Measurements from ENCODE around the gene TSPAN9.

DNA sequence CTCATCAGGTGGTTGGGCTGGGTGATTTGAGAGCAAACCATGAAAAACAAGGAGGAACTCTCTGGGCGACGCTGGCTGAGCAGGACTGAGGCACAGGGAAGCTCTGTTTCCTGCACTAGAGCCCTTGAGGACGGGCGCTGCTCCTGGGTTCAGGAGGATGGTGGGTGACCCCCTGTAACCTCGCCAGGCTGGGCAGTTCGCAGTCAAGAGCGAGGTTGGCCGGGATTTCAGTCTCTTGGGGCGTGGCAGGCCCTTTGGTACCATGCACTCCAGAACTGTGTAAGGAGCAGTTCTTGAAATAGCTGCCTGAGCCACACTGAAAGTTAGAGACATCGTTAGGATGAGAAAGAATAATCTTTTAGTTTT, 202.2 kb downstream of the TSPAN9 start:
- TF ChIP-seq, protein P1, sequence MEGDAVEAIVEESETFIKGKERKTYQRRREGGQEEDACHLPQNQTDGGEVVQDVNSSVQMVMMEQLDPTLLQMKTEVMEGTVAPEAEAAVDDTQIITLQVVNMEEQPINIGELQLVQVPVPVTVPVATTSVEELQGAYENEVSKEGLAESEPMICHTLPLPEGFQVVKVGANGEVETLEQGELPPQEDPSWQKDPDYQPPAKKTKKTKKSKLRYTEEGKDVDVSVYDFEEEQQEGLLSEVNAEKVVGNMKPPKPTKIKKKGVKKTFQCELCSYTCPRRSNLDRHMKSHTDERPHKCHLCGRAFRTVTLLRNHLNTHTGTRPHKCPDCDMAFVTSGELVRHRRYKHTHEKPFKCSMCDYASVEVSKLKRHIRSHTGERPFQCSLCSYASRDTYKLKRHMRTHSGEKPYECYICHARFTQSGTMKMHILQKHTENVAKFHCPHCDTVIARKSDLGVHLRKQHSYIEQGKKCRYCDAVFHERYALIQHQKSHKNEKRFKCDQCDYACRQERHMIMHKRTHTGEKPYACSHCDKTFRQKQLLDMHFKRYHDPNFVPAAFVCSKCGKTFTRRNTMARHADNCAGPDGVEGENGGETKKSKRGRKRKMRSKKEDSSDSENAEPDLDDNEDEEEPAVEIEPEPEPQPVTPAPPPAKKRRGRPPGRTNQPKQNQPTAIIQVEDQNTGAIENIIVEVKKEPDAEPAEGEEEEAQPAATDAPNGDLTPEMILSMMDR (IDR thresholded peaks at IDR 0.05) = no peak
- TF ChIP-seq SIN3A (IDR thresholded peaks at IDR 0.05; ENCODE audit: borderline replicate concordance, insufficient read depth, low read depth, low read length) = no peak
- TF ChIP-seq POLR2AphosphoS5 (IDR thresholded peaks at IDR 0.05; ENCODE audit: low read depth, low read length) = no peak
- TF ChIP-seq TCF7L2 (IDR thresholded peaks at IDR 0.05; ENCODE audit: low read depth, low read length) = no peak
